NOMO-1 treated with dmso at 0.1 percent for 144 hours (cell line): Measurements from ENCODE around the gene CPT1A.

Source experiments
- DNase-seq: peaks from one replicate; lab custom pipeline; 2025; ENCODE audit not compliant: unreplicated experiment; lab: John Stamatoyannopoulos, UW

The CPT1A gene

GRCh38 chr11:68762481-68762880 lies 79.2 kb downstream of the CPT1A start:
- no peak for DNase-seq

GRCh38 chr11:68761801-68762200 lies 79.9 kb downstream of the CPT1A start:
- DNase-seq = no peak

GRCh38 chr11:68759991-68760390 lies 81.7 kb downstream of the CPT1A start:
- no peak for DNase-seq

GRCh38 chr11:68757711-68758110 lies 84.0 kb downstream of the CPT1A start:
- no peak for DNase-seq

- DNase-seq = no peak
Measured at GRCh38 chr11:68756171-68756766, 85.4 kb downstream of the CPT1A start.

- no peak for DNase-seq
Measured at GRCh38 chr11:68753300-68753699, 88.4 kb downstream of the CPT1A start.

- DNase-seq = peak; percentile 87
Measured at GRCh38 chr11:68751331-68751856, 90.3 kb downstream of the CPT1A start, which contains the start of gene TESMIN. Gene TESMIN, minus strand, starts transcription at chr11:68751520. Its CDS starts 860 bp downstream, at chr11:68750660.

- no peak for DNase-seq
Measured at GRCh38 chr11:68751004-68751325, 90.8 kb downstream of the CPT1A start.

- DNase-seq = peak; percentile 45
Measured at GRCh38 chr11:68750195-68751003, 91.3 kb downstream of the CPT1A start.

- peak; percentile 25 for DNase-seq
Measured at GRCh38 chr11:68749229-68750123, 92.2 kb downstream of the CPT1A start.

- DNase-seq = no peak
Measured at GRCh38 chr11:68748061-68748460, 93.7 kb downstream of the CPT1A start.

- no peak for DNase-seq
Measured at GRCh38 chr11:68743539-68743938, 98.2 kb downstream of the CPT1A start.

GRCh38 chr11:68741463-68741862 lies 100.3 kb downstream of the CPT1A start:
- no peak for DNase-seq

- peak; percentile 43 for DNase-seq
Measured at GRCh38 chr11:68735646-68736045, 106.1 kb downstream of the CPT1A start.

- no peak for DNase-seq
Measured at GRCh38 chr11:68735125-68735524, 106.6 kb downstream of the CPT1A start.

- DNase-seq = no peak
Measured at GRCh38 chr11:68734111-68734510, 107.6 kb downstream of the CPT1A start.

GRCh38 chr11:68727783-68728182 lies 113.9 kb downstream of the CPT1A start:
- no peak for DNase-seq

- peak; percentile 38 for DNase-seq
Measured at GRCh38 chr11:68724293-68724692, 117.4 kb downstream of the CPT1A start.

- no peak for DNase-seq
Measured at GRCh38 chr11:68722143-68722542, 119.6 kb downstream of the CPT1A start.

- no peak for DNase-seq
Measured at GRCh38 chr11:68721075-68721474, 120.6 kb downstream of the CPT1A start.

- no peak for DNase-seq
Measured at GRCh38 chr11:68715456-68716122, 126.1 kb downstream of the CPT1A start.
